ENCODE measurements around the gene FNBP1.

The FNBP1 gene

GRCh38 chr9:129958796-129959195 is 84.2 kb downstream of the FNBP1 start:
- CTCF ChIA-PET: interaction anchor here (1.0 kb wide), 1 partner anchor 73 kb away, joined by 4 read pairs; no protein-coding TSS in a partner anchor
- POLR2A ChIA-PET: no interaction called here
- no peak overlapping the region for H3K27ac ChIP-seq (ENCODE audit: extremely low read depth, low read depth, low read length)

GRCh38 chr9:129954868-129955550 is 88.0 kb downstream of the FNBP1 start:
- ChIA-PET CTCF (interaction anchor here (0.6 to 0.7 kb wide), 2 partner anchors 38 to 233 kb away, joined by 3 read pairs; no protein-coding TSS in a partner anchor), POLR2A (interaction anchor here (1.0 kb wide), 1 partner anchor 45 kb away, joined by 3 read pairs; no protein-coding TSS in a partner anchor)
- Histone ChIP-seq H3K27ac (ENCODE audit: extremely low read depth, low read depth, low read length) (no peak overlapping the region), H3K4me3 (ENCODE audit: low read depth, low read length) (no peak overlapping the region), H3K4me1 (ENCODE audit: control insufficient read depth, insufficient read depth, low read length) (no peaks in the 10 kb centered on the region), H3K9me3 (ENCODE audit: control insufficient read depth, insufficient read depth, low read depth, low read length) (no peaks in the 10 kb centered on the region), H3K36me3 (ENCODE audit: control insufficient read depth in 2 of 2, insufficient read depth in 1 of 2, low read length in 2 of 2) (peaks cover 12 to 23% of the 10 kb centered on the region in 2 experiments)
- TF ChIP-seq ZBTB17 (tag by site-specific recombination; IDR thresholded peaks at IDR 0.05) (0 out of 2 replicates have a peak, but pooled peaks have one; percentile 21), PRDM4 (tag by site-specific recombination; IDR thresholded peaks at IDR 0.05) (no peak)

More at GRCh38 chr9:129958796-129959195, 84.2 kb downstream of the FNBP1 start:
- TF ChIP-seq ZNF707 (tag by site-specific recombination; IDR thresholded peaks at IDR 0.05) (no peak), ZBTB7A (tag by site-specific recombination; IDR thresholded peaks at IDR 0.05; ENCODE audit: low read depth) (no peak), ZBTB1 (tag by site-specific recombination; IDR thresholded peaks at IDR 0.05) (no peak), FEZF1 (tag by site-specific recombination; IDR thresholded peaks at IDR 0.05) (no peak), MEIS1 (CRISPR knock-in tag; IDR thresholded peaks at IDR 0.05; ENCODE audit: borderline replicate concordance) (no peak), ZBTB21 (tag by site-specific recombination; IDR thresholded peaks at IDR 0.05) (no peak), SCRT2 (tag by site-specific recombination; IDR thresholded peaks at IDR 0.05) (no peak), ZNF140 (tag by site-specific recombination; IDR thresholded peaks at IDR 0.05) (no peak), ZSCAN5A (tag by site-specific recombination; IDR thresholded peaks at IDR 0.05) (no peak), ZNF670 (tag by site-specific recombination; IDR thresholded peaks at IDR 0.05; ENCODE audit: low read depth) (no peak), ZNF501 (tag by site-specific recombination; IDR thresholded peaks at IDR 0.05) (no peak), ZNF473 (tag by site-specific recombination; IDR thresholded peaks at IDR 0.05) (no peak), ZNF366 (tag by site-specific recombination; conservative IDR thresholded peaks at IDR 0.05) (no peak), ZNF16 (tag by site-specific recombination; IDR thresholded peaks at IDR 0.05; ENCODE audit: low read depth) (no peak), ZNF292 (tag by site-specific recombination; IDR thresholded peaks at IDR 0.05; ENCODE audit: borderline replicate concordance, low read depth) (no peak), ZNF48 (tag by site-specific recombination; IDR thresholded peaks at IDR 0.05) (no peak), ZNF530 (tag by site-specific recombination; IDR thresholded peaks at IDR 0.05; ENCODE audit: low read depth) (no peak)
- Histone ChIP-seq H3K4me1 (ENCODE audit: control insufficient read depth, insufficient read depth, low read length) (peaks cover 5% of the 10 kb centered on the region; the same call in 1 of the 2 replicates), H3K4me3 (ENCODE audit: low read depth, low read length) (no peak overlapping the region), H3K36me3 (ENCODE audit: control insufficient read depth in 2 of 2, insufficient read depth in 1 of 2, low read length in 2 of 2) (peaks cover 3 to 16% of the 10 kb centered on the region in 2 experiments; a peak in 2 of 3 replicates), H3K9me3 (ENCODE audit: control insufficient read depth, insufficient read depth, low read depth, low read length) (no peaks in the 10 kb centered on the region)
